T-cell (primary cell): Measurements from ENCODE around the gene ANO9. TPM values are rescaled to one million over a fixed set of nuclear protein-coding genes. Genes with fewer than 3 reads are reported as not detected.
A peak's percentile ranks its signal among the peaks of the same experiment; 100 is the strongest.

ENCODE experiments used
- ATAC-seq, 4 experiments: fragments of 200-7000 bp in 3 of 4; fragments of 150-1000 bp in 1 of 4; cut with Tn5 transposase; replicated peaks in 1 of 4; 1 replicate in 3 of 4; 2 replicates in 1 of 4; pipeline ENCODE4 v1.10.0; 2021; ENCODE audit warnings: moderate library complexity in 3 of 4, mild to moderate bottlenecking in 2 of 4, moderate number of reproducible peaks in 1 of 4
- CTCF ChIA-PET, 2 donors: fragments of 300-600 bp; sonication (Branson Sonifier 250); formaldehyde crosslinking; loops; one replicate each; lab custom pipeline; 2022; ENCODE audit warnings: antibody characterized with exemption in 2 of 2; lab: Charles Lee
- POLR2A ChIA-PET, 2 donors: fragments of 300-600 bp; sonication (Branson Sonifier 250); formaldehyde crosslinking; loops; one replicate each; lab custom pipeline; 2022; ENCODE audit warnings: antibody characterized with exemption in 2 of 2; lab: Charles Lee
- DNase-seq, 35 experiments: peaks; one replicate each; pipeline versions ENCODE4 v3.0.0 to v3.0.0-alpha.2; 2013 to 2023
- H3K27ac ChIP-seq: one replicate; pipeline ENCODE4 v1.5.1; 2013; ENCODE audit warnings: low read length
- H3K27me3 ChIP-seq, 2 experiments: replicated peaks in 1 of 2; 1 replicate in 1 of 2; 2 replicates in 1 of 2; pipeline versions ENCODE4 v1.6.1 to v1.7.0; 2013; ENCODE audit warnings: low read length in 1 of 2, mixed read lengths in 1 of 2; ENCODE audit not compliant: control insufficient read depth in 2 of 2, insufficient read depth in 2 of 2; ENCODE audit errors: extremely low read depth in 1 of 2
- H3K36me3 ChIP-seq, 2 donors: 1 replicate in 1 of 2; 2 replicates in 1 of 2; pipeline versions ENCODE4 v1.6.1 to v1.7.0; 2013; ENCODE audit warnings: low read length in 1 of 2; ENCODE audit not compliant: control insufficient read depth in 2 of 2, insufficient read depth in 1 of 2; ENCODE audit errors: extremely low read depth in 1 of 2
- H3K4me1 ChIP-seq, 2 experiments: 1 replicate in 1 of 2; 2 replicates in 1 of 2; pipeline versions ENCODE4 v1.6.1 to v1.7.0; 2013; ENCODE audit warnings: low read length in 2 of 2, mixed read lengths in 1 of 2; ENCODE audit not compliant: insufficient read depth in 2 of 2, control insufficient read depth in 1 of 2; ENCODE audit errors: extremely low read depth in 1 of 2
- H3K4me3 ChIP-seq, 2 donors: 1 replicate in 1 of 2; 2 replicates in 1 of 2; pipeline versions ENCODE4 v1.5.1 to v1.7.0; 2013; ENCODE audit warnings: mild to moderate bottlenecking in 2 of 2, low read length in 1 of 2, moderate library complexity in 1 of 2; ENCODE audit not compliant: control insufficient read depth in 1 of 2; ENCODE audit errors: extremely low read depth in 1 of 2
- H3K9me3 ChIP-seq: 2 replicates; pipeline ENCODE4 v1.7.0; 2013
- H3K27ac Mint-ChIP-seq, 2 donors: one replicate each; pipeline ENCODE4 v1.8.0; 2020 to 2021; ENCODE audit warnings: mild to moderate bottlenecking in 2 of 2, mixed read lengths in 2 of 2
- H3K27me3 Mint-ChIP-seq, 2 donors: one replicate each; pipeline ENCODE4 v1.8.0; 2021 to 2022; ENCODE audit warnings: mixed read lengths in 2 of 2
- H3K36me3 Mint-ChIP-seq: one replicate; pipeline ENCODE4 v1.8.0; 2021; ENCODE audit warnings: mixed read lengths
- H3K4me1 Mint-ChIP-seq, 3 donors: one replicate each; pipeline ENCODE4 v1.8.0; 2020 to 2022; ENCODE audit warnings: mixed read lengths in 3 of 3, mild to moderate bottlenecking in 1 of 3
- H3K4me3 Mint-ChIP-seq, 3 donors: one replicate each; pipeline ENCODE4 v1.8.0; 2020 to 2022; ENCODE audit warnings: mild to moderate bottlenecking in 3 of 3, mixed read lengths in 3 of 3, moderate library complexity in 3 of 3
- H3K9me3 Mint-ChIP-seq, 3 donors: one replicate each; pipeline ENCODE4 v1.8.0; 2020 to 2022; ENCODE audit warnings: mixed read lengths in 3 of 3
- WGBS: methylation state at CpG from one replicate; pipeline ENCODE4 v1.1.5; 2013; ENCODE audit warnings: missing lambda C conversion rate; ENCODE audit not compliant: insufficient coverage; 5-methylcytosine and 5-hydroxymethylcytosine counted together
- total RNA-seq, 35 experiments: library from RNA in 6 of 35; stranded (reverse) in 6 of 35; fragments of 120-200 nt in 1 of 35; gene quantifications; one replicate each; pipeline versions ENCODE4 v1.2.1 to v1.2.4 and lab custom pipeline; 2013 to 2026

ANO9 gene, protein sequence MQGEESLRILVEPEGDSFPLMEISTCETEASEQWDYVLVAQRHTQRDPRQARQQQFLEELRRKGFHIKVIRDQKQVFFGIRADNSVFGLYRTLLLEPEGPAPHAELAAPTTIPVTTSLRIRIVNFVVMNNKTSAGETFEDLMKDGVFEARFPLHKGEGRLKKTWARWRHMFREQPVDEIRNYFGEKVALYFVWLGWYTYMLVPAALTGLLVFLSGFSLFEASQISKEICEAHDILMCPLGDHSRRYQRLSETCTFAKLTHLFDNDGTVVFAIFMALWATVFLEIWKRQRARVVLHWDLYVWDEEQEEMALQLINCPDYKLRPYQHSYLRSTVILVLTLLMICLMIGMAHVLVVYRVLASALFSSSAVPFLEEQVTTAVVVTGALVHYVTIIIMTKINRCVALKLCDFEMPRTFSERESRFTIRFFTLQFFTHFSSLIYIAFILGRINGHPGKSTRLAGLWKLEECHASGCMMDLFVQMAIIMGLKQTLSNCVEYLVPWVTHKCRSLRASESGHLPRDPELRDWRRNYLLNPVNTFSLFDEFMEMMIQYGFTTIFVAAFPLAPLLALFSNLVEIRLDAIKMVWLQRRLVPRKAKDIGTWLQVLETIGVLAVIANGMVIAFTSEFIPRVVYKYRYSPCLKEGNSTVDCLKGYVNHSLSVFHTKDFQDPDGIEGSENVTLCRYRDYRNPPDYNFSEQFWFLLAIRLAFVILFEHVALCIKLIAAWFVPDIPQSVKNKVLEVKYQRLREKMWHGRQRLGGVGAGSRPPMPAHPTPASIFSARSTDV
- total RNA-seq = 100 to 1,000 TPM; 103 to 128 (median 120) TPM
- total RNA-seq (2013) = 49.0 TPM
- total RNA-seq (lab: John Stamatoyannopoulos, UW) = 21.4 to 223 (median 121) reads per million in 29 experiments

- H3K4me3 ChIP-seq = peak within 1 kb of the TSS; percentile 49 to 60
- peaks cover 0 to 4% of the 10 kb centered on the region in 2 donors for H3K36me3 ChIP-seq
- no peaks in the 10 kb centered on the region for H3K9me3 Mint-ChIP-seq
- peak within 1 kb of the TSS; percentile 65 to 77 (median 72) for H3K4me3 Mint-ChIP-seq
- no peaks in the 10 kb centered on the region for H3K36me3 Mint-ChIP-seq
- H3K4me1 ChIP-seq = peaks cover 4 to 53% of the 10 kb centered on the region in 2 experiments
- peak within 1 kb of the TSS in 1 of 2 donors; percentile 69 for H3K27ac Mint-ChIP-seq
- peak; percentile 18 to 75 (median 50) for DNase-seq
- H3K9me3 ChIP-seq = no peaks in the 10 kb centered on the region
- peaks cover 12 to 34% (median 30%) of the 10 kb centered on the region in 3 donors for H3K4me1 Mint-ChIP-seq
- peak; percentile 87 to 95 (median 94) for ATAC-seq
- ChIA-PET CTCF (no interaction called here), POLR2A (no interaction called here)
- peak within 1 kb of the TSS; percentile 41 for H3K27ac ChIP-seq
- H3K27me3 ChIP-seq = peaks cover 0 to 15% of the 10 kb centered on the region in 2 experiments
- WGBS = 21% methylated on average over 14 of the region's 35 CpGs
- H3K27me3 Mint-ChIP-seq = no peaks in the 10 kb centered on the region
Measured at GRCh38 chr11:441418-442274, at the start of gene ANO9. TSS of gene ANO9 (minus strand) at chr11:442011. CDS start at chr11:441926, 85 bp downstream.

- Histone ChIP-seq H3K4me1 (no peaks in the 10 kb centered on the region), H3K36me3 (peaks cover 19 to 22% of the 10 kb centered on the region in 2 donors), H3K27me3 (no peaks in the 10 kb centered on the region), H3K4me3 (no peak overlapping the region), H3K27ac (no peak overlapping the region), H3K9me3 (no peaks in the 10 kb centered on the region)
- Mint-ChIP-seq H3K9me3 (no peaks in the 10 kb centered on the region), H3K4me3 (no peak overlapping the region), H3K36me3 (peaks cover 16% of the 10 kb centered on the region), H3K27me3 (no peaks in the 10 kb centered on the region), H3K27ac (no peak overlapping the region), H3K4me1 (no peaks in the 10 kb centered on the region)
- WGBS = 85% methylated on average over 7 of the region's 7 CpGs
- ATAC-seq = no peak
- CTCF ChIA-PET = no interaction called here
- POLR2A ChIA-PET = no interaction called here
- DNase-seq = no peak
Measured at GRCh38 chr11:491358-491757, 49.5 kb upstream of the ANO9 start.

DNA sequence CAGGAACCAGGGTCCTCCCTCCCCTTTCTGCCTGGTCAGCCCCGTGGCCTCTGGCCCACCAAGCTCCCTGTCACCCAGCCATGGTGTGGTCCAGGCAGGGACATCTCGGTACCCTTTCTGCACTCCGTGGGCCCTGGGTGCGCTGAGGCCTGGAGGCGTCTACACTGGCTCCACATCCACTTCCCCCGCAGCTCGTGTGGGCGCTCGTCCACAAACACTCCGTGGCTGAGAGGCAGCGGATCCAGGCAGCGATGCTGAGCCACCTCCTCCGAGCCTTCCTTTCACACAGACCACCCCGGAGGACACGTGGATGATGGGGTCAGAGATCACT lies 49.1 kb upstream of the ANO9 start:
- no peaks in the 10 kb centered on the region for H3K9me3 Mint-ChIP-seq
- ChIA-PET CTCF (no interaction called here), POLR2A (no interaction called here)
- H3K27ac Mint-ChIP-seq = no peak overlapping the region
- Histone ChIP-seq H3K4me3 (no peak overlapping the region), H3K36me3 (peaks cover 19 to 21% of the 10 kb centered on the region in 2 donors), H3K4me1 (no peaks in the 10 kb centered on the region), H3K9me3 (no peaks in the 10 kb centered on the region), H3K27ac (no peak overlapping the region), H3K27me3 (no peaks in the 10 kb centered on the region)
- no peaks in the 10 kb centered on the region for H3K4me1 Mint-ChIP-seq
- H3K27me3 Mint-ChIP-seq = no peaks in the 10 kb centered on the region
- DNase-seq (no peak), ATAC-seq (peak in 2 of 4 experiments; percentile 11 to 19)
- no peak overlapping the region for H3K4me3 Mint-ChIP-seq
- 95% methylated on average over 15 of the region's 15 CpGs for WGBS
- H3K36me3 Mint-ChIP-seq = peaks cover 14% of the 10 kb centered on the region

GRCh38 chr11:490186-490929 lies 48.5 kb upstream of the ANO9 start:
- Mint-ChIP-seq H3K27me3 (no peaks in the 10 kb centered on the region), H3K9me3 (no peaks in the 10 kb centered on the region), H3K27ac (no peak overlapping the region), H3K4me1 (no peaks in the 10 kb centered on the region), H3K36me3 (peaks cover 12% of the 10 kb centered on the region), H3K4me3 (no peak overlapping the region)
- CTCF ChIA-PET = no interaction called here
- ATAC-seq = peak in 1 of 4 experiments; percentile 14
- Histone ChIP-seq H3K4me3 (no peak overlapping the region), H3K9me3 (no peaks in the 10 kb centered on the region), H3K27me3 (no peaks in the 10 kb centered on the region), H3K36me3 (peaks cover 14 to 16% of the 10 kb centered on the region in 2 donors), H3K27ac (no peak overlapping the region), H3K4me1 (no peaks in the 10 kb centered on the region)
- WGBS = 93% methylated on average over 36 of the region's 38 CpGs
- POLR2A ChIA-PET = no interaction called here
- no peak for DNase-seq

DNA sequence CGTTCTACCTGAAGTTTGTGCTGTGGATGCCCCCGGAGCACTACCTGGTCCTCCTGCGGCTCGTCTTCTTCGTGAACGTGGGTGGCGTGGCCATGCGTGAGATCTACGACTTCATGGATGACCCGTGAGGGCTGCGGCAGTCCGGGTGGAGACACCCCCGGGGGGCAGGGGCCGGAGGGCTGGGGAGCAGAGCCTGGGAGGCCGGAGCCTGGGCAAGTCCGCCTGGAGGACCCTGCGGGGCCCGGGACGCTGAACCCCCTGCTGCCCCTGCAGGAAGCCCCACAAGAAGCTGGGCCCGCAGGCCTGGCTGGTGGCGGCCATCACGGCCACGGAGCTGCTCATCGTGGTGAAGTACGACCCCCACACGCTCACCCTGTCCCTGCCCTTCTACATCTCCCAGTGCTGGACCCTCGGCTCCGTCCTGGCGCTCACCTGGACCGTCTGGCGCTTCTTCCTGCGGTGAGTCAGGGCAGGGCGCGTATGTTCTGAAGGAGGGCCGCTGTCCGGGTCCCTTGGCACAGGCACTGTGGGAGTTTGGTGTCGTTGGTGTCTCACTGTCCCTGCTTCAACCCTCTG lies 47.9 kb upstream of the ANO9 start:
- H3K9me3 Mint-ChIP-seq = no peaks in the 10 kb centered on the region
- POLR2A ChIA-PET = no interaction called here
- Histone ChIP-seq H3K27ac (no peak overlapping the region), H3K36me3 (peaks cover 9 to 12% of the 10 kb centered on the region in 2 donors), H3K4me3 (no peak overlapping the region), H3K9me3 (no peaks in the 10 kb centered on the region), H3K27me3 (no peaks in the 10 kb centered on the region), H3K4me1 (no peaks in the 10 kb centered on the region)
- H3K4me3 Mint-ChIP-seq = no peak overlapping the region
- H3K27me3 Mint-ChIP-seq = no peaks in the 10 kb centered on the region
- H3K4me1 Mint-ChIP-seq = no peaks in the 10 kb centered on the region
- H3K36me3 Mint-ChIP-seq = peaks cover 8% of the 10 kb centered on the region
- DNase-seq (no peak), ATAC-seq (no peak)
- 97% methylated on average over 26 of the region's 37 CpGs for WGBS
- H3K27ac Mint-ChIP-seq = no peak overlapping the region
- CTCF ChIA-PET = interaction anchor here in 1 of 2 donors (0.5 kb wide), 1 partner anchor 129 kb away, joined by 6 read pairs; no protein-coding TSS in a partner anchor
